CD4-positive, alpha-beta T cell treated with Interferon alpha-2 for 1 hour (primary cell): ENCODE measurements around the gene ANO2.

Source experiments
- DNase-seq, 2 donors: peaks; one replicate each; pipeline ENCODE4 v3.0.0-alpha.2; 2020 to 2022

ANO2 gene

DNA sequence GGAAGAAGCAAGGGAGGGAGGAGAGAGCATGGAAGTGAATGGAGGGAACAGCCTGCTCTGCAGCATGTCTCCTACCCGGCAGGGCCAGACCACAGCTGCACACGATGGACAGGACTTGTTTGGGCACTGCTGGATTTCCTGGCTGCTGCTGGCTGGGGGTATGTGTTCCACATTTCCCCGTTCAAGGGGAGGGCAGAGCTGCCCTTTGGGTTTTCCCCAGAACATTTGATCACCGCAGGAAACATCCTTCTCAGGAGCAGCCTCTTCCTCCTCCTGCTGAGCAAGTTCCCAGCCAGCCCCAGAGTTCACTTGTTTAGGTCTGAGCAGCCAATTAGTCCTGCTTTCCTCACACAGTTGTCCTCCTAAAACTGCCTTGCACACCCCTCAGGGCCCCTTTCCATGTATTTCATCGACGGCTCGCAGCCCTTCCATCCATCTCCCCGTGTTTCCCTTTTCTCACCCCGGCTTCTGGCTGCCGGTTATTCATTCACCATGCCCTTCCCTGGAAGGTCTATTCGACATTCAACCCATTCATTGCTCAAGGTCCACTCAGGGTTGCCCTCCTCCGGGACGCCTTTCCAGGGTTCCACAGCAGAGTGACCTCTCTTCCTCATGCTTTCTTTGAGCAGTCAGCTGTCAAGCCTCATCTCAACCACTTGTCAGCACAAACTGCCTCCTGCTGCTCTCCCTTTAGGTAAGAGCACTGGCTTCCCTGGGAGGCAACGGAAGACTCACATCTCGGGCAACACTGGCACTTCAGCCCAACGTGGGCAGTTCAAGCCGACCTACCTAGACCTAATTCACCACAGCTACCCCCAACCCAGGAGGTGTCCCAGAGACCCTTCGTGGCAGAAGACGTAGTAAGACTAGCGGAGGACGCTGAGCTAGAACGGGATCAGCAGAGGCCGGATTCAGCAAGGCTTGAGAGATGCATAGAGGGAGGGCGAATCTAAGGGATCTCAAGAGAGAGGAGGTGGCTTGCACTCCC lies 20.1 kb upstream of the ANO2 start:
- no peak for DNase-seq

DNA sequence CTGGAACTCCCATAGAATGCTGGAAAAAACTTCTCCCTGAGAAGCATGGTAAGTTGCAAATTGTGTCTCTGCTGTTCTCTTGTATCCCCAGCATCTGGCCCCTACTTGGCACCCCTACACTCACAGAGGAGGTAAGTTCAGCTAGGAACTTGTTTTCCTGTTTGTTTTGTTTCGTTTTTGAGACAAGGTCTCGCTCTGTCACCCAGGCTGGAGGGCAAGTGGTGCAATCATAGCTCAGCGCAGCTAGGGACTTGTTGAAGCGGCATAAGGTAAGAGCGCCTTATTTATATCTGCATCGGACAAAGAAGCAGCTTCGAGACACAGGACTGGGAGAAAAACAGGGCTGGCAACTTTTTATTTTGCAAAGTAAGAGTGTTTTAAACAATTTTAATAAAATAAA lies 18.5 kb upstream of the ANO2 start:
- DNase-seq = no peak

DNA sequence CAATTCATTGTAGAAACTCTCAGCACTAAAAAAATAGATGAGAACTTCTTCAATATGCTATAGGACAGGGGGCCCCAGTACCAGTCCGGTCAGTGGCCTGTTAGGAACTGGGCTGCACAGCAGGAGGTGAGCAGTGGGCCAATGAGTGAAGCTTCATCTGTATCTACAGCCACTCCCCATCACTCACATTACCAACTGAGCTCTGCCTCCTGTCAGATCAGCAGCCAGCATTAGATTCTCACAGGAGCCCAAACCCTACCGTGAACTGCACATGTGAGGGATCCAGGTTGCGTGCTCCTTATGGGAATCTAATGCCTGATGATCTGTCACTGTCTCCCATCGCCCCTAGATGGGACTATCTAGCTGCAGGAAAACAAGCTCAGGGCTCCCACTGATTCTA lies 15.7 kb upstream of the ANO2 start:
- DNase-seq = no peak

DNA sequence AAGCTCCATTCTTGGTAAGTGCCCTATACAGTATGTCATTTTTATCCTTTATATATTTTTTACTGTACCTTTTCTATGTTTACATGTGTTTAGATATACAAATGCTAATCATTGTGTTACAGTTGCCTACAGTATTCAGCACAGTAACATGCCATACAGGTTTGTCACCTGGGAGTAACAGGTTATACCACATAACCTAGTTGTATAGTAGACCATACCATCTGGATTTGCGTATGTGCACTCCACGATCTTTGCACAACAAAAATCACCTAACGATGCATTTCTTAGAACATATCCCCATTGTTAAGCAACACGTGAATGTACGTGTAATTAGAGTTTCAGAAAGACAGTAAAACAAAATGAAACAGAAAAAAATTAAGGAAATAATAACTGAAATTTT lies 11.9 kb upstream of the ANO2 start:
- no peak for DNase-seq

DNA sequence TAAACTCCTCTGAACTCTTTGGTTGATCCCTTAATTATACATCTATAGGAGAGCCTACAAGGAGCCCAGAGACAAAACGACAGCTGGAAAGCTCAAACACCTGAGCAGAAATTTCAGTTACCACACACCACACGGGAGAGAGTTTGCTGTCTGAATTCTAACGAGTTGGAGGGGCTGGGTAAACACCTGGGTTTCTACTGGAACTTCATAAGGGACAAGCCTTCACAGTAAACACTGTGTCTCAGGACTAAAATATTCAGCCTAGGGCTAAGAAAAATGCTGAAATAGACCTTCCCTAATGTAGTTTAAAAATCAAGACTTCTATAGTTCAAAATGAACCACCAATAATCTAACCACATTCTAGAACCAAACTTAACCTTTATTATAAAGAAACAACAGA lies 9.6 kb upstream of the ANO2 start:
- DNase-seq = no peak

DNA sequence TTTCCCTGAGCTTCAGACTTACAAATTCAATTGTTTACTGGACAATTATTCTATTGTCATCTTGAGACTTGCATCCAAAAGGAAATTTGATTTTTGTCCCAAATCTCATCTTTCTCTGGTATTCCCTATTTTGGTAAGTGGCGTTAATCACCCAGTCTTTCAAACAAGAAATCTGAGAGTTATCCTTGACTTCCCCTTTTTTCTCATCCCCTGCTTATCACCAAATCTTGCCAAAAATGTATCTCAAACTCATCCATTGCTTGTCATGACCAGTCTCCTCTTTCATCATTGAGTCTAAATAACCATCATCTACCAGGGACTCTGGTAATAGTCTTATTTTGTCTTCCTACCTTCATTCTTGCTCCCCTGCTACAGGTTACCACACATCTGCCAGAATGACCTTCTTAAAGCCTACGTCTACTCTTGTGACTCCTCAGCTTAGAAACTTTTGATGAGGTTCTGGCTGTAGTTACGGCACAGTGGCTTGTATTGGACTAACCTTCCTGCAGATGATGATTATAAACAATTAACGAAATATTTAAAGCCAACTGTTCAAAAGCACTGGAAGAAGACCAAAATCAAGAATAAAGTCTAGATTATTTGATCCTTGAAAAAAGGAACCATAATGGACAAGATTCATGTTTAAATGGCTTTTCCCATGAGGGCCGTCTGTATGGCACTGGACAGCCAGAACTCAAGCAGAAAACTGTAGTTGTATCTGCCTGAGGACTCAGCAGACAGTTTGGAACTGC lies 9.0 kb upstream of the ANO2 start:
- no peak for DNase-seq

DNA sequence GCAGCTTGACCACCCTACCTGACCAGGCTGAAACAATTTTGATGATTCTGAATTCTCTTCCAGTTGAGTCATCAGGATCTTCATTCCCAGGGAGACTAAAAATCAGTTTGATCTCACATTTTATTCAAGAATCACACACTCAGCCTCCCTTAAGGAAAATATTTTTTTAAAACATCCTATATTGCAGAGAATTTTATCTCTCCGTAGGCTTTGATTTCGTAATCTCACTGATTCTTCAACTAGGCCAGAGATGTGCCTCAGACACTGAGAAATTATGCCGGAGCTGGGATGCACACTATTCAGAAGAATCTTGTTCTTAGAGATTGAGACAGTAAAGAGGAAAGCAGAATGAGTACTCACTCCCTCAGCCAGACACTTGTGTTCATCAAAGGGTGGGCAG lies 7.0 kb upstream of the ANO2 start:
- DNase-seq = no peak

DNA sequence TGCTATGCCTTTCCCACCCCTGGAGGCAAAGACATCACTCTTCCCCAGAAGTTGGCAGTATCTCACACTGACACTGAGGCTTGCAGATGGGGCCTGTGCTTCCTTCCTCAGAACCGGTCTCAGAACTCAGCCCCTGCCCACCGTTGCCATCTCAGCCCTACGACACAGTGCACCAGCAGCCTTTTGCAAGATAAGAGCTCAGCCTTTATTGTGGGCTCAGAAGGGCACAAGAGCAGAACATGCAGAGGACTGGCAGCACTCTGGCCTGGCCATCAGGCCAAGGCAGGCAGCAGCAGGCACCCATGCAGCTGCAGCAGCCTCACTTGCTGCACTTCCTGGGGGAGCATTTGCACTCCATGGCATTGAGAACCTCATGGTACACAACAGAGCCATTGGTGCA lies 3.6 kb upstream of the ANO2 start:
- no peak for DNase-seq

DNA sequence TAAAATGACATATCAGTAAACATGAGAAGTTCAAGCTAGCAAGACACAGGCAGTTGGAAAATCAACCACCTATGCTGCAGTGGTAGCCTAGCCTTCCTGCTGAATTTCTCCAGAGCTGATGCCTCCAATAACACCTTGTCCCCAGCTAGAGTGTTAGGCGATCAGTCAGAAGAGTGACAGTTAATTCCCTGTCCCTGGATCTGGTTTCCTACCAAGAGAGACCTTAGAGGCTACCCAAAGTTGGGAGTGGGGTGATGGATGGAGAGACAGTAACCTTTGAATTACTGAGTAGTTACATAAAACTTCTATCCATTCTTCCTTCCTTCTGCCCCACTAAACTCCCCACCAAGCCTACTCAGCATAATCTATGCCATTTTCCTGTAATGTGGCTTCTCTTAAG lies 1.9 kb upstream of the ANO2 start:
- DNase-seq = no peak

DNA sequence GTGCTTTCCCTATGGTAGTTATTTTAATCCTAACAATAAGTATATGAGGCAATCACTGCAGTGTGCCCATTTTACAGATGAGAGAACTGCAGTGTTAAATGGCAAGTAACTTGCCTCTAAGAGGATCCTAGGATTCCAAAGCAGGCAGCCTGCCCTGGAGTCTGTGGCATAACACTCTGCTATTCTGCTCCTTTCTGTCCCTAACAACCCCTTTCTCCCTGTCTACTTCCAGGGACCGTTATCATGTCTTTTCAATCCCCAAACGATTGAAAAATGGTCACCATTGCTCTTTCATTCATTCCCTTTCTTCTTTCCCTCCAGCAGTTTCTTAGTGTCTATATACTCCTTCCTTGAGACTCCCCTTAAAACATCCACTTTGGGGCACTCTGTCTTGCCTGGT lies 1.3 kb upstream of the ANO2 start:
- no peak for DNase-seq

DNA sequence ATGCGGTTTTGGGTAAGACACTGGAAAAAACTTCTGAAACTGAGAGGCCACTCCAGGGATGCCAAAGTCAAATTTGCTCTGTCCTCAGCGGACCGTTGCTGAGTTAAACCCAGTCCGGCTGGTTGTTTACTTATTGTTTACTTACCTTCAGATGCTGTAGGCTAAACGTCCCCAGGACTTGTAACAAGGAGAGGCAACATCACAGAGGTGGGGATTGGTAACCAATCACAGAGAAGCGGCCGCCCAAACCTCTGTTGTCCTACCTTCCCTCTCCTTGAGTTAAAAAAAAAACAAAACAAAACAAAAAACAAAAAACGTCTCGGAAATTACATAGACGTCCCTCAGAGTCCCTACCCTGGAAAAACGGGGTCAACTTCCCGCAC lies 380 bp downstream of the ANO2 start:
- DNase-seq = no peak

DNA sequence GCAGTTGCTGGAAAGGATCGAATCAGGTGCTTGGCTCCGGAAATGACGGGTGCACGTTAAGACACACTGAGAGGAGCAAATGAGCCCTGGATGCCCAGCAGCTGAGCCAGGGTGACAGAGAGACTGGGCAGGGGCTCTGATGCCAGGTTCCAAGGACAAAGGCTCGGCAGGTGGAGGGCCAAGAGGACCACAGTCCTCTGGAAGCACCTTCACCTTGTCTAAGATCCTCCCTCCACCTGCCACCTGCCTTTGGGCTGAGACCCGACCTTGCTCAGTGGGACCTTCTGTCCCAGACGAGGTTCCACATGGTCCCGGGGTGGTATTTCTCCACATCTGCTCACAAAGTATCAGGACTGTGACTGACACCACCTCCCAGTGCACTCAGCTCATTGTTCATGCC lies 1.0 kb downstream of the ANO2 start:
- no peak for DNase-seq

DNA sequence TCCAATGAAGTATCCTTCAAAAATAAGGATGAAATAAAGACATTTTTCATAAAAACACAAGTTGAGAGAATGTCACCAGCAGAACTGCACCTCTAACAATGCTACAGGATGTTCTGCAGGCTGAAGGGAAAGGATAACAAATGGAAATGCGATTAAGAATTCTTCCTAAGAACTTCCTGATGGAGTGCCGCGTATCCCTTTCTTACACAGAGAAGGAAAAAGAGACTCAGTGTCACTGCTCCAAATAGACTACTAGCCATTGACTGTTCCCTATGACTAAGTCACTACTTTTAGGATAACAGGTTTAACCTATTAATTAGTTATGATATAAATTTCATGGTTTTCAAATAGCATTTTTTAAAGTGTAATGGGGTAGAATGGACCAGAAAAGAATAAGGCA lies 3.2 kb downstream of the ANO2 start:
- DNase-seq = no peak

DNA sequence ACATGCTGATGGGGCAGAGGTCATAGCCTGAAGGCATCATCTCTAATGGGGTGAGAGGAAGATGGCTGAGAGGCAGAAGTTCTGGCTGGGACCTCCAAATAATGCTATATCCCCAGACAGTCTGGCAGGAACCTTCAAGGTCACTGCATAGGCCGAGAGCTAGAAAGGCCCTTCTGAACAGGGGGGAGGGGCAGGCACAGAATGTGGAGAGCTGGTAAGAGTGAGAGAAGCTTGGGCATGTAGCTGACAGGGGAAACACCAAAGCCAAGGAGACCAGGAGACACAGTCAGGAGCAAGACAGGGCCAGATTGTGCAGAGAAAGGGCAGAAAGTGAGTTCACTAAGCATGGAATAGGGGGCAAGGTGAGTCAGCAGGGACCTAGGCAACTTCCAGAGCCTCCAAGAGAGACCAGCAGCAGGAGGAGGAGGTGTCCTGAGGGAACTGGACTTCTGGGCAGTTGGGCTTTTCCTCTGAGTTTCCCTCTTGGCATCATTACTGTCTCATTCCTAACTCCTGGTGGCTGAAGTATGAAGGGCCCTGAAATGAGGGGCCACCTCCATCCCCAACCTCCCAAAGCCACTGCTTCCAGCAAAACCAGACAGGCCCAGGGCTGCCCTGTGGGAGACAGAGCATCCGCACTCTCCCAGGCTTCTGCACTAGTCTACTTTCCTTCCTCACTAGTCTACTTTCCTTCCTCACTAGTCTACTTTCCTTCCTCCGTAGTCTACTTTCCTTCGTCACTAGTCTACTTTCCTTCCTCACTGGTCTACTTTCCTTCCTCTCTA lies 17.1 kb downstream of the ANO2 start:
- DNase-seq = no peak

DNA sequence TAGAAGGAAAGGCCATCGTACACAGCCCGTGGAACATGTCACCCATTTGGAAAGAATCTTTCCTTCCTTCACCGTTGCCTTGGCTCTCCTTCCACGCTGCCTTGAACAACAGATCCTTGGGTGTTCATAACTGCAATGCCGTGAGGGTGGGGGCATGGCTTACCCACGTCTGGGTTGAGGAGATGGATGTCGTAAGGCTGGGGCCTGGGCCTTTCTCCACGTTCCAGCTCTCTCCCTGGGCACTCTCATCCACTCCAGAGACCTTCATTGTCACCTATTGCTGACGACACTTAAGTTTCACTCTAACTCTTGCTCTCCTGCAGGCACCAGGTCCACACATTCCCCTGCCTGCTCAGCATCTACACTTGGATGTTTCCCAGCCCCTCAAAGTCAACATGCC lies 19.4 kb downstream of the ANO2 start:
- no peak for DNase-seq

DNA sequence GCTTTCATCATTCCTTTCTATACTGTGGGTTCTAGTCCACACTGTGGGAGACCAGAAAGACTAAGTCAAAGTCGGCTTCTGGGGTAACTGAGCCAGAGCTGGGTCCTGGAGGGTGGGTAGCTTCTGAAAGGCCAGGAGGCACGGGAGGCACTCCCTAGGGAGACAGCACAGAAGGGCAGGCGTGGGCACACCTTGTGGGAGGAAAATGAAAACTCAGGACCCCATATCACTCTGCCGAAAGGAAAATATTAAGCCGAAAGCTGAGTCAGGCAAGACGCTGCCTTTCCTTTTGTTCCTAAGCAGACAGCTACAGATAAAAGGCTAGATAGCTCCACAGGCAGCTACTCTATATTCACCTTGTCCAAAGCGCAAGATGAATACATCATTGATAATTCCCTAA lies 20.7 kb downstream of the ANO2 start:
- DNase-seq = no peak

DNA sequence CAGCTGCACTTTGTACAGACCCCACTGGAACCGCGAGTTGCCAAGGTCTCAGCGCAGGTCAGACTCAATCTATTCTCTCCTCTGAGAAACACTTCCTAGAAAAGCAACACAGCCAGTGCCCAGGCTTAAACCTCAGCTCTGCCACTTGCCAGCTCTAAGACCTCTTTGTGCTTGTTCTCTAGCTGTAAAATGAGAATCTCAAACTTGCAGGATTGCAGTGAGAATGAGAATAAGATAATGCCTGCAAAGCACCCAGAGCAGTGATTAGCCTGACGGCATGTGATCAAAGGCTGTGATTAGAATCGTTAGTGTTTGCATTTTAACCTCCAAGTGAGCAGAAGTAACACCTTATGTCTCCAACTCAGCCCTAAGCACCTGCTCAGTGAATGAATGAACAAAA lies 21.3 kb downstream of the ANO2 start:
- no peak for DNase-seq

DNA sequence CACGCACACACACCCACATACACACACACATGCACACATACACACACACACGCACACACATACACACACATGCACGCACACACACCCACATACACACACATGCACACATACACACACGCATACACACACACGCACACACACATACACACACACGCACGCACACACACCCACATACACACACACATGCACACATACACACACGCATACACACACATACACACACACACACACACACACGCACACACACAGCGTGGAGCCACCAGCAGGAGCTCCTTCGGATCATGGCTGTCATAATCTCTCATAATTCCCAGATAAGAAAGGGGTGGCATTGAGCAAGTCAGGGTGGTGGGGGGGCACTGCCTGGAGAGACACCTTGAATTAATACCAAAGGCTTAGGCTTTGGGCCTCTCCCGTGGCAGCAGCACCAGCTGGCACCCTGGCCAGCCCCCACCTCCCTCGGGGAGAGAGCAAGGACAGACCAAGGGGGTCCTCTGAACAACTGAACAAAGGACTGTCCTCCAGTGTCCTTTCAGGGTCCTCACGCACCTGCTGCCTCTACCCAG lies 21.9 kb downstream of the ANO2 start:
- DNase-seq = no peak

DNA sequence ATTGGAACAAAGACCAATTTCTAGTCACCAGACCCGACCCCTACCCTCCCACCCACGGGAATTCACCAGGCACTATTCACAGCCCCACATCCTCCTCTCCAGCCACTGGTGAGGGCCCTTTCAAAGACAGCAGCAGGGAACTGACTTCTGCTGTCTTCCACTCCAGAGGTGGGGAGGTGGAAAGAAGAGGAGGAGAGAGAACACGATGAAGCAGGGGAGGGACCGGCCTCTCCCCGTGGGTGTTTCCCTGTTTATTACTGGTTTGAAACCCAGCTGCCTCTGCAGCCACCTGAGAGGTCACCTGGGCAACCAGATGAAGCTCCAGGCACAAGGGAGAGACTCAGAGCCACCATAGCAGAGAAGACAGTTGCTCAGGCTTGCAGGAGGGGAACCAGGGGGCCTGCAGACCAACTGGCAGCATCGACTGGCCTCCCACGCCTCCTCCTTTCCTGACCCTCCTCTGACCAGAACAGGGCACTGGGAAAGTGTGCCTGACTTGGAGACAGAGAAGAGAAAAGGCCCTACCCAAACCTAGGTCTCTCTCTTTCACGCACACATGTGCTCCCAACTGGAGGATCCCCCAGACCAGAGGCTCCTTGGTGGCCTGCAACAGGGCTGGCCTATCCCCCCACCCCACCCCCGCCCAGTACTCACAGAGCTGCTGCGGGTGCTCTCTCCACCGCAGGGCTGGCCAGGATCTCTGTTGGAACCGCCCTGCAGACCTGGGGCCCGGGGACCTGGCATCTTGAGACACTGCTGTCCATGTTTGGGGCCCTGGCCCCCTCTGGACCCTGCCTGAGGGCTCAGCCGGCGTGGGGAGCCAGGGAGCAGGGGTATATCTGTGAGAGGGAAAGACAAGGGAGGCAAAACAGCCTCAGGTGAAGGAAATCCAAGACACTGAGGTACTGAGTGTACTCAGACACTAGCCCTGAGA lies 22.8 kb downstream of the ANO2 start:
- DNase-seq = no peak

DNA sequence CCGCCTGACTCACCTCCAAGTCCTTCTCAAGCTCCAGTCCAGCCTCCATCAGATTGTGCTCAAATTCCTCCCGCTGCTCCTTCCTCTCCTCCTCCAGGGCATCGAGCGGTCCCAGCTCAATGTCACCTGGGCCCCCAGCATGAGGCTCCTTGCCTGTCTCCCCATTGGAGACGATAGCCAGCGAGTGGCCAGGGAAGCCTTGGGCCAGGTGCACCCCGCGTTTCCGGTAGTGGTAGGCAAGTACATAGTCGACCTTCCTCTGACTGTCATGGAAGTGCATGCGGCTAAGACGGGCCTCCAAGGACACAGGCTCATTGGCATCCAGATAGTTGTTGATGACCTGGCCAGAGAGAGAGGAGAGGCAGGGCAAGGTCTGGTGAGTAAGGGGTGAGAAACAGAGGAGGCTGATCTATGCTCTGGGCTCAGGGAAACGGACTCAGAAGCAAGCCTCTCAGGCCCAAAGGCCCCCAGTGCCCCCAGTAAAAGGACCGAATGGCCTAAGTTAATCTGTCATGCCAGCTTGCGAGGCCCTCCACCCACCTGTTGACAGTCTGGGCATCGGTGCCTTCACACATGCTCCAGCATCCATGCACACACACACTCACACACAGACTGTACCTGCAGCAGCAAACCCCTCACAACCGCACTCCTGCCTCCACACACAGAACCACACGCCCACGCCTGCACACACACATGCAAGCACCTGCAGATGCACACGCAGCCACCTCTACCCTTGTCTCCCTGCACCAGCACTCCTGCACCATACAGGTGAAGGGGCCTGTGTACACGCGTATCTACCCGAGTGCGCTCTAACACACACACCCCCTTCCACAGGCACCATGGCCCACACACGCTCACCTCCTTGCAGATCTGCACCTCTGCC lies 23.8 kb downstream of the ANO2 start:
- no peak for DNase-seq

DNA sequence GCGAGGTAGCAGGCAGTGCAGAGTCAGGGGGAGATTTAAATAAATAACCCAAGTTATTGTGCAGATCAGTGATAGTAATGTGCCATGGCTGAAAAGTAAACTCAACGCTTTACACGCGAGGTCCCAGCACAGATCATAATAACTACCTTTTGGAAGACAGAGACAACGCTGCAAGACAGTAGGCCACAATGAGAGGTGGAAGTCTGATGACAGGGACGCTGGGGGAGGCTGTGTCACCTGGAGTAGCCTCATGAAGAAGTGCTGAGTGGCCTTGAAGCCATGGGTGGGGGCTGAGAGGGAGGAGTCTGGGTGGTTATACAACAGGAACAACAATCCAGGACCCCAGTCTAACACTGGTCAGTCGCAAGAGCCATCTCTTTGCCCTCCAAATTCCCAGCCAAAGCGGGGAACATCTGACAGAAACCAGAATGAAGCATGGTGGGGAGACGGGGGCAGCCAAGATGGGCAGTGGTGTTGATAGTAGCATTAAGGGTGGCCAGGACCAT lies 28.2 kb downstream of the ANO2 start:
- DNase-seq = no peak
